ENCODE data around the gene OR4E1.
"Not testable (repeated sequence)": the region's sequence is repeated elsewhere in the genome, so short reads cannot be mapped to it uniquely, and the experiment has no call there.

OR4E1 gene

GRCh38 chr14:21652209-21652808, 21.3 kb downstream of the OR4E1 start:
- DNase-seq (ENCODE audit: low read depth): no peak

- peak; percentile 37 for DNase-seq (ENCODE audit: low read depth)
Observed at GRCh38 chr14:21647380-21647779, 26.2 kb downstream of the OR4E1 start.

GRCh38 chr14:21643407-21643806, 30.2 kb downstream of the OR4E1 start:
- no peak for DNase-seq (ENCODE audit: low read depth)

- DNase-seq (ENCODE audit: low read depth): no peak
Observed at GRCh38 chr14:21642683-21643082, 30.9 kb downstream of the OR4E1 start.

GRCh38 chr14:21634840-21635239, 38.8 kb downstream of the OR4E1 start, which contains the start of gene OR10G2:
TSS of gene OR10G2 (minus strand) at chr14:21634940. CDS start at chr14:21634842, 98 bp downstream.
- no peak for DNase-seq (ENCODE audit: low read depth)

- no peak for DNase-seq (ENCODE audit: low read depth)
Observed at GRCh38 chr14:21631084-21631483, 42.5 kb downstream of the OR4E1 start.

GRCh38 chr14:21630503-21630902, 43.1 kb downstream of the OR4E1 start:
- DNase-seq (ENCODE audit: low read depth): not testable (repeated sequence)

- DNase-seq (ENCODE audit: low read depth): peak; percentile 52
Observed at GRCh38 chr14:21626491-21627230, 47.0 kb downstream of the OR4E1 start.

Data from amniotic epithelial cell (primary cell).